HUES48 (cell line): ENCODE results near the gene CIB1.
A peak's percentile ranks its signal among the peaks of the same experiment; 100 is the strongest.
"Not testable (repeated sequence)": the region's sequence is repeated elsewhere in the genome, so short reads cannot be mapped to it uniquely, and the experiment has no call there.

Source experiments
- H3K27ac ChIP-seq: one replicate; pipeline ENCODE4 v1.7.0; 2013; ENCODE audit warnings: low read depth, low read length, inconsistent platforms
- H3K27me3 ChIP-seq: 2 replicates; pipeline ENCODE4 v1.6.1; 2013; ENCODE audit warnings: mild to moderate bottlenecking, low read length; ENCODE audit not compliant: control insufficient read depth, insufficient read depth
- H3K36me3 ChIP-seq: 2 replicates; pipeline ENCODE4 v1.6.1; 2013; ENCODE audit warnings: low read length; ENCODE audit not compliant: control insufficient read depth, insufficient read depth
- H3K4me1 ChIP-seq: 2 replicates; pipeline ENCODE4 v1.6.1; 2013; ENCODE audit warnings: mild to moderate bottlenecking, low read length; ENCODE audit not compliant: control insufficient read depth, insufficient read depth
- H3K4me3 ChIP-seq: 2 replicates; pipeline ENCODE4 v1.5.1; 2013; ENCODE audit warnings: mild to moderate bottlenecking, low read depth, low read length
- H3K9ac ChIP-seq: 2 replicates; pipeline ENCODE4 v1.6.1; 2013; ENCODE audit warnings: mild to moderate bottlenecking, low read depth, low read length, moderate library complexity
- H3K9me3 ChIP-seq: 2 replicates; pipeline ENCODE4 v1.6.1; 2013; ENCODE audit warnings: low read length; ENCODE audit not compliant: control insufficient read depth, insufficient read depth

The CIB1 gene

DNA sequence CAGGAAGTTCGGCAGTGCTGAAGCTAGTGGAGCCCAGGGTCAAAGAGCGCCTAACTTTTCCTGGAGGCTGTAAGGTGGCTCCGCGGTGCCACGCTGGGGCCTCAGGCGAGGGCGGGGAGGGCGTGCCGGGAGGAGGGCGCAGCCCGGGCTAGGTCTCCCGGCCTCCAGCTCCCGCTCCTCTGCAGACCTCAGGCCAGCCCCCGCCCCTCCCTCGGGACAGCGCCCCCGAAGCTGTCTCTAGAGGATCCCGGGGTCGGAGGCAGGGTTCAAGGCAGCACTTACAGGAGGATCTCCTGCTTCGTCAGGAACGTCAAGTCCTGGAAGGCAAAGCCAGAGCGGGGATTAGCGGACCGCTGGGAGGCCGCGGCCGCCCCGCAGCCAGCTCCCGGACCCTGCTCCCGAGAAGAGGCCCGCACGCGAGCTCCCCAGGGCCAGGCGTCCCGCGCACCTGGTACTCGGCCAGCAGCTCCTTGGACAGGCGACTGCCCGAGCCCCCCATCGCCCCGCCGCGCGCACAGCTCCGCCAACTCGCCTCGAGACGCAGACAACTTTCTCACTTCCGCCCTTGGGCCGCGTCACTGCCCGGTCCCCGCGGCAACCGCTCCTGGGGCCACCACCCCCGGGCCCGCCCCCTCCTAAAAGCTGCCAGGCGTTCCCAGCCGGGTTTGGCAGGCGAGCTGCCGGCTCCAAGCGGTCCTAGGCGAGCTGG lies at the start of gene CIB1:
Gene CIB1, minus strand, starts transcription at position 555 of the 709 bp plus-strand sequence. Its CDS starts 56 bp downstream, at position 499.
- peak within 1 kb of the TSS; percentile 85 for H3K4me3 ChIP-seq
- H3K27ac ChIP-seq: peak within 1 kb of the TSS; percentile 80
- H3K27me3 ChIP-seq: no peaks in the 10 kb centered on the region
- H3K36me3 ChIP-seq: peaks cover 22% of the 10 kb centered on the region
- H3K9ac ChIP-seq: peak within 1 kb of the TSS; percentile 6; the same call in 1 of the 2 replicates
- H3K9me3 ChIP-seq: no peaks in the 10 kb centered on the region
- H3K4me1 ChIP-seq: peaks cover 3% of the 10 kb centered on the region

DNA sequence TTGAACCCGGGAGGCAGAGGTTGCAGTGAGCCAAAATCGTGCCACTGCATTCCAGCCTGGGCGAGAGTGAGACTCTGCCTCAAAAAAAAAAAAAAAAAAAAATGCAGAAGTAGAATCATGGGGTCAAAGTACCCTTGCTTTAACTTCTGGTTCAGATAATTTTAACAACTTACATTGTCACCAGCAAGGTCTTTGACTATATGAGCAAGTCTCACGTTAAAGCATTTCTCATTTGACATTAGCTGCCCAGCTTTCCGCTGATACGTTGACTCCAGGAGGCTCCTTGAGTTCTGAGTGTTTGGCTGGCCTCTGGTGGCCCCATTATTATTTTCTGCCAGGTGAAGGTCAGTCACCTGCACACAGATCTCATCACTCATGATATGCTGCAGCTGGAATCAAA lies 47.9 kb upstream of the CIB1 start:
- not testable (repeated sequence) for H3K36me3 ChIP-seq, H3K27me3 ChIP-seq, H3K9ac ChIP-seq, H3K27ac ChIP-seq, H3K4me1 ChIP-seq, H3K9me3 ChIP-seq, H3K4me3 ChIP-seq

- not testable (repeated sequence) for H3K9me3 ChIP-seq, H3K4me1 ChIP-seq, H3K9ac ChIP-seq, H3K36me3 ChIP-seq, H3K27ac ChIP-seq, H3K4me3 ChIP-seq, H3K27me3 ChIP-seq
Observed at GRCh38 chr15:90280743-90281142, 47.0 kb upstream of the CIB1 start.

DNA sequence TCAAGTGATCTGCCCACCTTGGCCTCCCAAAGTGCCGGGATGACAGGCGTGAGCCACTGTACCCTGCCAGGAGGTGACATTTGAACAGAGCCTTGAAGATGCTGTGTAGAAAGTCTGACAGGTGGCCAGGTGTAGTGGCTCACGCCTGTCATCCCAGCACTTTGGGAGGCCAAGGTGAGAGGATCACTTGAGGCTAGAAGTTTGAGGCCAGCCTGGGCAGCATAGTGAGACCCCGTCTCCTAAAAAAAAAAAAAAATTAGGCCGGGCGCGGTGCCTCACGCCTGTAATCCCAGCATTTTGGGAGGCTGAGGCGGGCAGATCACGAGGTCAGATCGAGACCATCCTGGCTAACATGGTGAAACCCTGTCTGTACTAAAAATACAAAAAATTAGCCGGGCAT lies 44.7 kb upstream of the CIB1 start:
- not testable (repeated sequence) for H3K27me3 ChIP-seq, H3K27ac ChIP-seq

GRCh38 chr15:90271459-90272166 lies 37.9 kb upstream of the CIB1 start:
- Histone ChIP-seq H3K9ac (no peak overlapping the region), H3K9me3 (no peaks in the 10 kb centered on the region), H3K4me1 (peaks cover 16% of the 10 kb centered on the region), H3K36me3 (peaks cover 59% of the 10 kb centered on the region), H3K4me3 (no peak overlapping the region), H3K27me3 (no peaks in the 10 kb centered on the region), H3K27ac (no peak overlapping the region)

More for the DNA sequence above, 44.7 kb upstream of the CIB1 start:
- H3K9me3 ChIP-seq, H3K36me3 ChIP-seq, H3K4me1 ChIP-seq, H3K4me3 ChIP-seq, H3K9ac ChIP-seq: not testable (repeated sequence)

GRCh38 chr15:90270502-90271150 lies 36.9 kb upstream of the CIB1 start:
- Histone ChIP-seq H3K4me1 (peaks cover 18% of the 10 kb centered on the region), H3K27me3 (no peaks in the 10 kb centered on the region), H3K9me3 (no peaks in the 10 kb centered on the region), H3K36me3 (peaks cover 60% of the 10 kb centered on the region), H3K9ac (no peak overlapping the region), H3K4me3 (no peak overlapping the region), H3K27ac (no peak overlapping the region)

GRCh38 chr15:90268415-90268814 lies 34.7 kb upstream of the CIB1 start:
- Histone ChIP-seq H3K36me3 (peaks cover 56% of the 10 kb centered on the region), H3K4me3 (peak overlapping the region; percentile 14; the same call in 1 of the 2 replicates), H3K27me3 (no peaks in the 10 kb centered on the region), H3K4me1 (peaks cover 22% of the 10 kb centered on the region), H3K9ac (no peak overlapping the region), H3K27ac (no peak overlapping the region), H3K9me3 (no peaks in the 10 kb centered on the region)

- peak overlapping the region; percentile 81 for H3K9ac ChIP-seq
- H3K36me3 ChIP-seq: peaks cover 38% of the 10 kb centered on the region
- no peaks in the 10 kb centered on the region for H3K9me3 ChIP-seq
- no peaks in the 10 kb centered on the region for H3K27me3 ChIP-seq
- H3K4me3 ChIP-seq: peak overlapping the region; percentile 97
- H3K4me1 ChIP-seq: peaks cover 22% of the 10 kb centered on the region
- H3K27ac ChIP-seq: peak overlapping the region; percentile 95
Observed at GRCh38 chr15:90266485-90266884, 32.7 kb upstream of the CIB1 start.

- H3K9me3 ChIP-seq: no peaks in the 10 kb centered on the region
- H3K9ac ChIP-seq: peak overlapping the region; percentile 81
- peak overlapping the region; percentile 95 for H3K27ac ChIP-seq
- H3K36me3 ChIP-seq: peaks cover 34% of the 10 kb centered on the region
- no peaks in the 10 kb centered on the region for H3K27me3 ChIP-seq
- peak overlapping the region; percentile 97 for H3K4me3 ChIP-seq
- H3K4me1 ChIP-seq: peaks cover 22% of the 10 kb centered on the region
Observed at GRCh38 chr15:90266061-90266431, 32.3 kb upstream of the CIB1 start.

GRCh38 chr15:90265271-90266060 lies 31.7 kb upstream of the CIB1 start, which contains the start of gene NGRN:
Gene NGRN, plus strand, starts transcription at chr15:90265672. Its CDS starts 41 bp downstream, at chr15:90265713.
- Histone ChIP-seq H3K9ac (peak within 1 kb of the TSS; percentile 81), H3K9me3 (no peaks in the 10 kb centered on the region), H3K4me1 (peaks cover 22% of the 10 kb centered on the region), H3K27ac (peak within 1 kb of the TSS; percentile 95), H3K36me3 (peaks cover 28% of the 10 kb centered on the region), H3K27me3 (no peaks in the 10 kb centered on the region), H3K4me3 (peak within 1 kb of the TSS; percentile 97)
